Fibroblast of lung (primary cell): Measurements from ENCODE around the gene CA9.
"Not testable (repeated sequence)": the region's sequence is repeated elsewhere in the genome, so short reads cannot be mapped to it uniquely, and the experiment has no call there.

Experiments used
- EZH2 ChIP-seq: IDR thresholded peaks from 2 replicates; pipeline ENCODE4 v1.5.1; 2012; ENCODE audit warnings: low read length, control low read depth, mild to moderate bottlenecking; ENCODE audit errors: missing control alignments
- TF ChIP-seq, protein P1 (sequence below), 2 donors: IDR thresholded peaks in 1 of 2; conservative IDR thresholded peaks in 1 of 2; 1 replicate in 1 of 2; 2 replicates in 1 of 2; pipeline ENCODE4 v1.5.1; 2011 to 2012; ENCODE audit warnings: low read length in 2 of 2, control low read depth in 1 of 2, inconsistent platforms in 1 of 2, low read depth in 1 of 2, mild to moderate bottlenecking in 1 of 2

DNA sequence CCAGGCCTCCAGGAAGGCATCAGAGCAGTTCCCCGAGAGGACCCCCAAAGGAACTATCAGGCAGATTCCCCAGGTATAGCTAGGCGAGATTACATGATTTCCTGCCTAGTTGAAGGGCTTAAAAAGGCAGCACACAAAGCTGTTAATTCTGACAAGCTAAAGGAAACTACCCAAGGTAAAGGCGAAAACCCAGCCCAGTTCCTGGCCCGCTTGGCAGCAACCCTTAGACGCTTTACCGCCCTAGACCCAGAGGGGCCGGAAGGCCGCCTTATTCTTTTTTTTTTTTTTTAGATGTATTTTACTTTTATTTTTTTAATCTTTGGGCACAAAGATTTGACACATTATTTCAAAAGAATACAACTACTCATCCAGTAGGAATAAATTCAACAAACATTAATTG, 35.0 kb upstream of the CA9 start:
- TF ChIP-seq, protein P1, sequence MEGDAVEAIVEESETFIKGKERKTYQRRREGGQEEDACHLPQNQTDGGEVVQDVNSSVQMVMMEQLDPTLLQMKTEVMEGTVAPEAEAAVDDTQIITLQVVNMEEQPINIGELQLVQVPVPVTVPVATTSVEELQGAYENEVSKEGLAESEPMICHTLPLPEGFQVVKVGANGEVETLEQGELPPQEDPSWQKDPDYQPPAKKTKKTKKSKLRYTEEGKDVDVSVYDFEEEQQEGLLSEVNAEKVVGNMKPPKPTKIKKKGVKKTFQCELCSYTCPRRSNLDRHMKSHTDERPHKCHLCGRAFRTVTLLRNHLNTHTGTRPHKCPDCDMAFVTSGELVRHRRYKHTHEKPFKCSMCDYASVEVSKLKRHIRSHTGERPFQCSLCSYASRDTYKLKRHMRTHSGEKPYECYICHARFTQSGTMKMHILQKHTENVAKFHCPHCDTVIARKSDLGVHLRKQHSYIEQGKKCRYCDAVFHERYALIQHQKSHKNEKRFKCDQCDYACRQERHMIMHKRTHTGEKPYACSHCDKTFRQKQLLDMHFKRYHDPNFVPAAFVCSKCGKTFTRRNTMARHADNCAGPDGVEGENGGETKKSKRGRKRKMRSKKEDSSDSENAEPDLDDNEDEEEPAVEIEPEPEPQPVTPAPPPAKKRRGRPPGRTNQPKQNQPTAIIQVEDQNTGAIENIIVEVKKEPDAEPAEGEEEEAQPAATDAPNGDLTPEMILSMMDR (conservative IDR thresholded peaks at IDR 0.05 in 1 of 2, IDR thresholded peaks at IDR 0.05 in 1 of 2; ENCODE audit: low read depth in 1 of 2, low read length in 2 of 2), result not testable (repeated sequence)
- not testable (repeated sequence) for TF ChIP-seq EZH2
